NCI-H1048 (cell line): Measurements from ENCODE around the gene CETN1.
A peak's percentile ranks its signal among the peaks of the same experiment; 100 is the strongest.

Experiments
- DNase-seq: peaks from one replicate; lab custom pipeline; 2025; lab: John Stamatoyannopoulos, UW

CETN1 gene

GRCh38 chr18:577643-578375 lies 2.4 kb upstream of the CETN1 start:
- DNase-seq: no peak

GRCh38 chr18:579238-579637 lies 942 bp upstream of the CETN1 start:
- no peak for DNase-seq

DNA sequence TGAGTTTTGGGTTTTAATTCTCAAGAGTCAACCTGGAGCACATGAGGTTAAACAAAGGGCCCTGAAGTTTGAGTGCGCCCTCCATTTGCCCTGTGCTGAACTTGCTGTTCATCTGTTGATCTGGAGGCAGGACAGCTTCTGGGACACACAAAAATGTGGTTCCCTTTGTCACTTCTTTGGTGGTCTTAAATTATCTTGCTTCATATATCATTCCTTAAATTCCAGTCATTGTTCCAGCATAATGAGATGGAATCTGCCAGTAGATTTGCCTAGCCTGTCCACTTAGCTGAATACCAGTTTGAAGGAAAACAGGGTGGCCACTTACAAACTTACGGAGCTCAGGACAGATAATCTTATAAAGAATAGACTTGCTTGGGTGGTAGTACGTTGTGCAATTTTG lies 916 bp downstream of the CETN1 start:
- DNase-seq: no peak

- no peak for DNase-seq
Measured at GRCh38 chr18:582465-582864, 2.3 kb downstream of the CETN1 start.

GRCh38 chr18:595068-595467 lies 14.9 kb downstream of the CETN1 start:
- DNase-seq: no peak

- no peak for DNase-seq
Measured at GRCh38 chr18:595571-595970, 15.4 kb downstream of the CETN1 start.

- DNase-seq: peak; percentile 64
Measured at GRCh38 chr18:596288-596881, 16.2 kb downstream of the CETN1 start.

DNA sequence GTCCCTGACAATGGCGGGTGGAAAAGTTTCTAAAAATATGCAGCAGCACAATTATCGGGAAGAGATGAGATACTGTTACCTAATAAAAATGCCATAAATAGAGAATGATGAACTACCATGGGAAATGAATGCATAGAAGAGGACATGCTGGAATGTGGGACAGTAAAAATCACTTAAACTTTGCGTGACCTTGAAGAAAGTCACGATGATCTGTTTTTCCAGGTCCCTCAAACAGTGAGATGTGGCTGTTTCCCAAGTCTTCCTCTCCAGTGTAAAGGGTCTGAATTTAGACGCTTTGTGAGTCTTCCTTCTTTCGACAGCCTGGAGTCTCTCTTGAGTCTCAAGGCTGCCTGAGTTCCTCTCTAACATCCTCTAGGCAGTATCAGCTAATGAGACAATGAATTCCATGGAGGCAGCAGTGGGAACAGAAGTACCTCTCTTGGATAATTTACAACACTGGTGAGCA lies 18.0 kb downstream of the CETN1 start:
- DNase-seq: no peak

- DNase-seq: no peak
Measured at GRCh38 chr18:600107-600506, 19.9 kb downstream of the CETN1 start.

- no peak for DNase-seq
Measured at GRCh38 chr18:604771-605170, 24.6 kb downstream of the CETN1 start.

DNA sequence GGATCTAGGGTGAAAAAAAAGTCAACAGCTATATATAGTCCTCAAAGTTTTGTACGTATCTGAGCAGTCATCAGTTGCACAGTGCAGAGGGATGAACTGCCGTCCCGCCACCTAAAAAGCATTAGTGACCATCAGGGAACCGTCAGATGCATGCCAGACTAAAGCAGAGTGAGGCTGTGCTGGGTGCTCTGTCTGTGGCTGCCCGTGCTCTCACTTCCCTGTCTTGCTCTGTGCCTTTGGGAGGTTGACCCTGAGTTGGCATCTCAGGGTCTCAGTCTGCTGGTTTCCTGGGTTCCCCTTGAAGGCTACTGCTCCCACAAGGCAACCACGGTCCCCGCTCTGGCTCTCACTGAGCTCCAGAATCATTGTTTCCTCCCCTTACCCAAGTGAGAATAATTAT lies 27.8 kb downstream of the CETN1 start:
- DNase-seq: no peak

DNA sequence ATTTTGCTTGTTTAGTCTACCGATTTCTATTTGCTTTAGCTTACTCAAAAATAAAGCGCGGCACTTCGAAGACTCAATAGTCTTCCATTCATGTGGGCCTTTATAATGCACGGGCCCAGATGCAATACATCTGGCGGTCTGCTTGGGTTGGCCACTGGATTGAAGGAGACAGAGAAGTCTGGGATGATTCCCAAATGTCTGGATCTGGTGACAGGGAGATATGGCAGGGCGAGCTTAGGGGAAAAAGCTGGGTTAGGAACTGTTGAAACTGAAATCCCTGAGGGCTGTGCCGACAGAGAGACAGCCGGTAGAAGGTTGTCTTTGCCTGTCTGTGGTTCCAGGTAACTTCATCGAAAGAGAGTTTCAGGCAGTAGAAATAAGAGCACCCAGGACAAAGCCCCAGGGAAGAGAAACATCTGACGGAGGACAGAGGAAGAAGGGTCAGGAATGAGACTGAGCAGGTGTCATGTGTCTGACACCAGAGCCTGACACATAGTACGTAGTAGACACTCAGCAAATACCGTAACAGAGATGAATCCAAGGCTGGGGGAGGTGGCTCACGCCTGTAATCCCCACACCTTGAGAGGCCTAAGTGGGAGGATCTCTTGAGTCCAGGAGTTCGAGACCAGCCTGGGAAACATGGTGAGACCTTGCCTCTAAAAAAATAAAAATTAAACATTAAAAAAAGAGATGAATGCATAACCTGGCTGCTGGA lies 30.2 kb downstream of the CETN1 start:
- no peak for DNase-seq

GRCh38 chr18:612156-612555 lies 32.0 kb downstream of the CETN1 start:
- DNase-seq: no peak

DNA sequence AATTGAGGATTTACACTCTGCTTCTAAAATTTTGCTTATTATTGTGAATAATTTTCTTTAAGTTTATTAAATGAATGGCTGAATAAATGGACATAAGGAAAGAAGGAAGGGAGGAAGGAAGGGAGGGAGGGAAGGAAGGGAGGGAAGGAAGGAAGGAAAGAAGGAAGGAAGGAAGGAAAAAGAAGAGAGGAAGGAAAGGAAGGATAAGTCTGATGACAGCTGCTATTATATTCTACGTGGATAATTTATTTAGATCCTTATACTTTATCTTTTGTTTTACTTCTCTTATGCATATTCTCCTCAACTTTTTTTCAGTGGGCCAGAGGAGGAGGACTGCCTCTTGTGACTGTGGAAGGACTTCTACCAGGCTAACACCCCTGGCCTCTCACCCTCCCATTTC lies 34.0 kb downstream of the CETN1 start:
- no peak for DNase-seq

DNA sequence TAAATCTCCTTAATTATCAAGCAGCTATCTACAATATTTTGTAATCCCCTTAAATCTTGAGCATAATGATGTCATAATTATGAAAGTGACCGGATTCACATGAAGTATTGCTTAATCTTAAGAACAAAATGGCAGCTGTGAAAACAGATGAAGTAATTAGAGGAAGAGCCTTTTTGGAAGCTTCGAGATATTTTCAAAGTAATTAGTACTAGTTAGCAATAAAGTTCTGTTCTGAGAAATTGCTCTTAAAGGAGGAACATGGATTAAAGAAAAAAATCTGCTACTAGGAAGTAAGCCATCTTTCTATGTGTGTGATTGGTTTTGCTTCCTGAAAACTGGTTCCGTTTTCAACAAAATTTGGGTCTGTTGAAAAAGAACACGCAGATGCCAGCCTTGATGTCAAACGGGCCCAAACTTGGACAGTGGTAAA lies 34.9 kb downstream of the CETN1 start:
- no peak for DNase-seq

DNA sequence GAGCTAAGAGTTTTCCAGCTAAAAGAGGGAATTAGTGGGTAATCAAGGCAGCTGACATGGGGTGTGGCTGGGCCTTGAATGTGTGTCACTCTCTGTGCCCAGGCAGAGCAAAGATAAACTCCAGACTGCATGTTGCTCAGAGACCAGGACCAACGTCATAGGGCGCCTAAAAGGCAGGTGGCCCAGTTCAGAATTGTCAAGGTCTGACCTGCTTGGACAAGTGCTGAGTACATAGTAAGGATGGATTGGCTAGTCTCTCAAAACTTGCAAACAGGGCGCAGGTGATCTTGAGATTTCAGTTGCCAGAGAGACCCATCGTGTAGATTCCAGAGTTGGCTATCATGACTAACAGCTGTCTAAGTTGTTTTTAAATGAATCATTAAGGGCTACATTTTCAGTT lies 35.6 kb downstream of the CETN1 start:
- DNase-seq: no peak

GRCh38 chr18:616380-616995 lies 36.3 kb downstream of the CETN1 start:
- peak; percentile 1 for DNase-seq

DNA sequence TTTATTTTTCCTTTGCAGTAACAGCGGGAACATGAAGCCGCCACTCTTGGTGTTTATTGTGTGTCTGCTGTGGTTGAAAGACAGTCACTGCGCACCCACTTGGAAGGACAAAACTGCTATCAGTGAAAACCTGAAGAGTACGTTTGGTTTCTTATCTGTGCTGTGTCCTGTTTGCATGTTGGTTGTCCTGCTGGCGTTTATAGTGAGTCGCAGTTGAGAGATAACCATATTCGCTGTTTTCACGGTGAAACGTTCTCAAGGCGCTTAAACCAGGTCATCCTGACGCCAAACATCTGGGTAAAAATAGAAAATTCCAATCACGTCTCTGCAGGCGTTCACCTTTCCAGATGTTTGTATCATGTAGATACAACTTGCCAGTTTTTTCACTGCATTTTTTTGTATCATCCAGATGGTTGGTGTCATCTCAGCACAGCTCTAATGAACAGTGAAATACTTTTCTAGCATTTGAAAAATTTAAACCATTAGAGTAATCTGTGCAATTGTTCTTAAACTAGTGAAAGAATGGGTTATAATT lies 37.9 kb downstream of the CETN1 start:
- no peak for DNase-seq

- no peak for DNase-seq
Measured at GRCh38 chr18:618618-619017, 38.4 kb downstream of the CETN1 start.

- no peak for DNase-seq
Measured at GRCh38 chr18:621291-622043, 41.3 kb downstream of the CETN1 start.

DNA sequence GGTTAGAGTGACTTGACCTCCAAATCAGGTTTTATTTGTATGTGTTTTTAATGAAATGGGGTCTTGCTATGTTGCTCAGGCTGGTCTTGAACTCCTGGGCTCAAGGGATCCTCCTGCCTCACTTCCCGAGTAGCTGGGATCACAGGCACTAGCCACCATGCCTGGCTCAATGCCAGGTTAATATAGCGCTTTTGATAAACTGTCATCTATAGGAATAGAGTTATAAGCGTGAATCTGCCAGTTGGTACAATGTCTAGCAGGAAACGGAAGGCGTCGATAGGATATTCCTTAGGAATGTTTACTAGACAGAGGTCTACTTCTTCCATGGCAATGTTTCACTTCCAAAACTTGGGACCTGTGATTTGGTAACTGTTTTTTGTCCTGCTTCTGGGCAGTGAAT lies 42.1 kb downstream of the CETN1 start:
- DNase-seq: no peak
